Neural progenitor cell (in vitro differentiated cells): Measurements from ENCODE around the gene ARHGEF40.

Experiments
- CTCF ChIP-seq: fragments of 200-600 bp; sonication (generic); IDR thresholded peaks from 2 replicates; pipeline ENCODE4 v1.5.1; 2017; ENCODE audit warnings: antibody characterized with exemption, mild to moderate bottlenecking
- EZH2 ChIP-seq: fragments of 200-600 bp; sonication (generic); IDR thresholded peaks from 2 replicates; pipeline ENCODE4 v1.6.1; 2017; ENCODE audit warnings: antibody characterized with exemption, mild to moderate bottlenecking, moderate library complexity

GRCh38 chr14:21043974-21044618 is 26.0 kb upstream of the ARHGEF40 start:
- TF ChIP-seq CTCF (no peak), EZH2 (no peak)
